HG03039 (cell line): Measurements from ENCODE around the gene TAF1A.

Experiments
- ATAC-seq: cut with Tn5 transposase; IDR thresholded peaks from one replicate; pipeline ENCODE4 v1.9.1; 2021; ENCODE audit warnings: mild to moderate bottlenecking, moderate library complexity; ENCODE audit not compliant: unreplicated experiment

The TAF1A gene

GRCh38 chr1:222600281-222600680, 10.5 kb upstream of the TAF1A start:
- ATAC-seq: no peak

GRCh38 chr1:222596696-222597095, 7.0 kb upstream of the TAF1A start:
- ATAC-seq: no peak

GRCh38 chr1:222594789-222595188, 5.1 kb upstream of the TAF1A start:
- ATAC-seq: no peak

GRCh38 chr1:222592171-222592570, 2.4 kb upstream of the TAF1A start:
- ATAC-seq: no peak

- no peak for ATAC-seq
Measured at GRCh38 chr1:222588135-222588534, 1.6 kb downstream of the TAF1A start.

- ATAC-seq: no peak
Measured at GRCh38 chr1:222586842-222587241, 2.9 kb downstream of the TAF1A start.

- peak; percentile 86 for ATAC-seq
Measured at GRCh38 chr1:222583079-222583478, 6.7 kb downstream of the TAF1A start.

GRCh38 chr1:222582099-222582774, 7.5 kb downstream of the TAF1A start:
- ATAC-seq: peak; percentile 63

GRCh38 chr1:222579316-222579715, 10.4 kb downstream of the TAF1A start:
- ATAC-seq: no peak

- no peak for ATAC-seq
Measured at GRCh38 chr1:222570837-222571236, 18.9 kb downstream of the TAF1A start.

- no peak for ATAC-seq
Measured at GRCh38 chr1:222561656-222562055, 28.1 kb downstream of the TAF1A start.

- ATAC-seq: no peak
Measured at GRCh38 chr1:222557574-222557973, 32.2 kb downstream of the TAF1A start.

- ATAC-seq: no peak
Measured at GRCh38 chr1:222557148-222557547, 32.6 kb downstream of the TAF1A start.

- ATAC-seq: no peak
Measured at GRCh38 chr1:222555992-222556615, 33.6 kb downstream of the TAF1A start.

GRCh38 chr1:222554177-222554576, 35.6 kb downstream of the TAF1A start:
- ATAC-seq: no peak

GRCh38 chr1:222552882-222553281, 36.9 kb downstream of the TAF1A start:
- ATAC-seq: no peak

- ATAC-seq: no peak
Measured at GRCh38 chr1:222547944-222548671, 41.6 kb downstream of the TAF1A start, which contains the start of gene HHIPL2. TSS of gene HHIPL2 (minus strand) at chr1:222548104. CDS start at chr1:222548044, 60 bp downstream.

- ATAC-seq: no peak
Measured at GRCh38 chr1:222547260-222547614, 42.5 kb downstream of the TAF1A start.

- no peak for ATAC-seq
Measured at GRCh38 chr1:222546548-222547259, 43.0 kb downstream of the TAF1A start.

GRCh38 chr1:222546091-222546490, 43.6 kb downstream of the TAF1A start:
- ATAC-seq: no peak

GRCh38 chr1:222543817-222544216, 45.9 kb downstream of the TAF1A start:
- ATAC-seq: no peak
